A673 (cell line): ENCODE measurements around the gene TWSG1. TPM values are rescaled to one million over a fixed set of nuclear protein-coding genes. Genes with fewer than 3 reads are reported as not detected.
A peak's percentile ranks its signal among the peaks of the same experiment; 100 is the strongest.

ENCODE experiments used
- BruUV-seq: library from RNA; stranded (reverse); fragments of 400-500 nt; replicated peaks from 2 replicates; lab custom pipeline; 2021; lab: Mats Ljungman, UMichigan
- CTCF ChIA-PET: fragments of 300-600 bp; sonication (Branson Sonifier 250); formaldehyde crosslinking; loops from one replicate; lab custom pipeline; 2022; ENCODE audit warnings: antibody characterized with exemption; lab: Charles Lee
- POLR2A ChIA-PET: fragments of 300-600 bp; sonication (Branson Sonifier 250); formaldehyde crosslinking; loops from one replicate; lab custom pipeline; 2022; ENCODE audit warnings: antibody characterized with exemption; ENCODE audit not compliant: low non-redundant PET; lab: Charles Lee
- DNase-seq: peaks from one replicate; pipeline ENCODE4 v3.0.0-alpha.2; 2015; ENCODE audit warnings: low spot score
- H3K27ac ChIP-seq: fragments of 200-600 bp; sonication (generic); 2 replicates; pipeline ENCODE4 v1.5.1; 2016; ENCODE audit warnings: mixed run types, low read depth, mild to moderate bottlenecking, mixed read lengths, antibody characterized with exemption, low read length; ENCODE audit not compliant: poor library complexity, severe bottlenecking
- H3K27me3 ChIP-seq: fragments of 200-600 bp; sonication (generic); replicated peaks from 2 replicates; pipeline ENCODE4 v1.6.1; 2017; ENCODE audit warnings: mixed run types, low read depth, mild to moderate bottlenecking, mixed read lengths, antibody characterized with exemption, low read length; ENCODE audit not compliant: insufficient read depth, poor library complexity
- H3K36me3 ChIP-seq: fragments of 200-600 bp; sonication (generic); 2 replicates; pipeline ENCODE4 v1.6.1; 2016; ENCODE audit warnings: mixed run types, mild to moderate bottlenecking, mixed read lengths, antibody characterized with exemption, low read length; ENCODE audit not compliant: insufficient read depth, poor library complexity, severe bottlenecking
- H3K4me1 ChIP-seq: fragments of 200-600 bp; sonication (generic); 2 replicates; pipeline ENCODE4 v1.6.1; 2017; ENCODE audit warnings: mixed run types, mild to moderate bottlenecking, mixed read lengths, antibody characterized with exemption, low read length; ENCODE audit not compliant: insufficient read depth, poor library complexity, severe bottlenecking
- H3K4me3 ChIP-seq: fragments of 200-600 bp; sonication (generic); 2 replicates; pipeline ENCODE4 v1.5.1; 2016; ENCODE audit warnings: low read depth, mixed run types, mild to moderate bottlenecking, mixed read lengths, low read length; ENCODE audit not compliant: poor library complexity, severe bottlenecking
- H3K9me3 ChIP-seq: fragments of 200-600 bp; sonication (generic); 2 replicates; pipeline ENCODE4 v1.6.1; 2016; ENCODE audit warnings: mixed run types, low read depth, mild to moderate bottlenecking, mixed read lengths, antibody characterized with exemption, low read length; ENCODE audit not compliant: poor library complexity, severe bottlenecking
- CTCF ChIP-seq: fragments of 300-800, 200-600 bp; sonication (generic); conservative IDR thresholded peaks from 2 replicates; pipeline ENCODE4 v1.5.1; 2017; ENCODE audit warnings: low read depth, mild to moderate bottlenecking, antibody characterized with exemption, low read length, moderate library complexity, mixed read lengths
- EZH2 ChIP-seq: fragments of 200-600 bp; sonication (generic); IDR thresholded peaks from 2 replicates; pipeline ENCODE4 v1.6.1; 2017; ENCODE audit warnings: borderline replicate concordance, low read depth, mild to moderate bottlenecking, mixed read lengths, antibody characterized with exemption, low read length; ENCODE audit not compliant: poor library complexity, severe bottlenecking
- intact Hi-C: fragments of 100-400 bp; cut with micrococcal nuclease; formaldehyde crosslinking; loops from one replicate; pipeline ENCODE4 v1.10.0; 2022; ENCODE audit not compliant: unreplicated experiment
- total RNA-seq: library from RNA; stranded (reverse); gene quantifications from 2 replicates; pipeline ENCODE4 v1.2.3, GENCODE V29; 2021

TWSG1 gene
- total RNA-seq, 1 experiment from 2014 or later = 34.9 TPM

- ChIA-PET CTCF (no interaction called here), POLR2A (no interaction called here)
- H3K27ac ChIP-seq = no peak overlapping the region
- H3K9me3 ChIP-seq = no peaks in the 10 kb centered on the region
- no peak overlapping the region for H3K4me3 ChIP-seq
- intact Hi-C loops = no loop called here
- BruUV-seq = no TSS peak
- H3K27me3 ChIP-seq = no peaks in the 10 kb centered on the region
- DNase-seq = no peak
- no peak for TF ChIP-seq CTCF
- TF ChIP-seq EZH2 = no peak
- H3K36me3 ChIP-seq = no peaks in the 10 kb centered on the region
- H3K4me1 ChIP-seq = no peaks in the 10 kb centered on the region
Measured at GRCh38 chr18:9380101-9380500, 45.5 kb downstream of the TWSG1 start.

- Histone ChIP-seq H3K9me3 (no peaks in the 10 kb centered on the region), H3K36me3 (no peaks in the 10 kb centered on the region), H3K4me3 (no peak overlapping the region), H3K27ac (no peak overlapping the region), H3K4me1 (no peaks in the 10 kb centered on the region), H3K27me3 (no peaks in the 10 kb centered on the region)
- TF ChIP-seq EZH2 (no peak), CTCF (no peak)
- intact Hi-C loops = no loop called here
- POLR2A ChIA-PET = no interaction called here
- CTCF ChIA-PET = no interaction called here
- peak; percentile 17 for DNase-seq
- BruUV-seq = no TSS peak
Measured at GRCh38 chr18:9380621-9381395, 46.2 kb downstream of the TWSG1 start.

- Histone ChIP-seq H3K4me3 (no peak overlapping the region), H3K36me3 (peaks cover 4% of the 10 kb centered on the region), H3K27ac (no peak overlapping the region), H3K4me1 (no peaks in the 10 kb centered on the region), H3K27me3 (no peaks in the 10 kb centered on the region), H3K9me3 (peaks cover 9% of the 10 kb centered on the region)
- ChIA-PET CTCF (no interaction called here), POLR2A (interaction anchor here (0.7 kb wide), 1 partner anchor 704 kb away, joined by 6 read pairs; no protein-coding TSS in a partner anchor)
- TF ChIP-seq CTCF (no peak), EZH2 (no peak)
- intact Hi-C loops = no loop called here
- BruUV-seq = no TSS peak
- DNase-seq = no peak
Measured at GRCh38 chr18:9386879-9387278, 52.3 kb downstream of the TWSG1 start.
